ENCODE results near the gene TSPOAP1.
A peak's percentile ranks its signal among the peaks of the same experiment; 100 is the strongest.

TSPOAP1 gene

GRCh38 chr17:58277107-58277801 lies 51.3 kb downstream of the TSPOAP1 start:
- peak; percentile 32 for TF ChIP-seq CTCF (IDR thresholded peaks at IDR 0.05; ENCODE audit: low read depth, low read length)
- H3K4me3 ChIP-seq (ENCODE audit: low read depth, low read length), result no peak overlapping the region
- DNase-seq (ENCODE audit: low read depth, low spot score), result no peak
- in situ Hi-C loops (cut with HindIII; ENCODE audit: low sequenced_read_pairs), result no loop called here

GRCh38 chr17:58276423-58276822 lies 52.2 kb downstream of the TSPOAP1 start:
- no peak overlapping the region for H3K4me3 ChIP-seq (ENCODE audit: low read depth, low read length)
- DNase-seq (ENCODE audit: low read depth, low spot score), result no peak
- in situ Hi-C loops (cut with HindIII; ENCODE audit: low sequenced_read_pairs), result no loop called here
- no peak for TF ChIP-seq CTCF (IDR thresholded peaks at IDR 0.05; ENCODE audit: low read depth, low read length)

- DNase-seq (ENCODE audit: low read depth, low spot score), result no peak
- no peak overlapping the region for H3K4me3 ChIP-seq (ENCODE audit: low read depth, low read length)
- TF ChIP-seq CTCF (IDR thresholded peaks at IDR 0.05; ENCODE audit: low read depth, low read length), result no peak
- in situ Hi-C loops (cut with HindIII; ENCODE audit: low sequenced_read_pairs), result no loop called here
These were observed 53.2 kb downstream of the TSPOAP1 start for GRCh38 chr17:58275417-58275816.

- DNase-seq (ENCODE audit: low read depth, low spot score), result no peak
- no peak for TF ChIP-seq CTCF (IDR thresholded peaks at IDR 0.05; ENCODE audit: low read depth, low read length)
- no peak overlapping the region for H3K4me3 ChIP-seq (ENCODE audit: low read depth, low read length)
- in situ Hi-C loops (cut with HindIII; ENCODE audit: low sequenced_read_pairs), result no loop called here
These were observed 55.0 kb downstream of the TSPOAP1 start for GRCh38 chr17:58273453-58274104.

- in situ Hi-C loops (cut with HindIII; ENCODE audit: low sequenced_read_pairs), result no loop called here
- no peak for TF ChIP-seq CTCF (IDR thresholded peaks at IDR 0.05; ENCODE audit: low read depth, low read length)
- no peak for DNase-seq (ENCODE audit: low read depth, low spot score)
- H3K4me3 ChIP-seq (ENCODE audit: low read depth, low read length), result no peak overlapping the region
These were observed 56.0 kb downstream of the TSPOAP1 start for GRCh38 chr17:58272367-58273280.

- TF ChIP-seq CTCF (IDR thresholded peaks at IDR 0.05; ENCODE audit: low read depth, low read length), result no peak
- H3K4me3 ChIP-seq (ENCODE audit: low read depth, low read length), result no peak overlapping the region
- DNase-seq (ENCODE audit: low read depth, low spot score), result no peak
- in situ Hi-C loops (cut with HindIII; ENCODE audit: low sequenced_read_pairs), result no loop called here
These were observed 57.2 kb downstream of the TSPOAP1 start for GRCh38 chr17:58271216-58271931.

Data from astrocyte of the spinal cord (primary cell).